Neural cell (in vitro differentiated cells): Measurements from ENCODE around the gene RNU6-9. TPM values are rescaled to one million over a fixed set of nuclear protein-coding genes. Genes with fewer than 3 reads are reported as not detected.

ENCODE experiments used
- H2AFZ ChIP-seq: fragments of 200-600, 300-800 bp; sonication (generic), shearing (Covaris generic); 2 replicates; pipeline ENCODE4 v1.6.0; 2014; ENCODE audit warnings: low read depth, mild to moderate bottlenecking, antibody characterized with exemption, low read length, moderate library complexity
- H3F3A ChIP-seq: fragments of 200-600 bp; shearing (Covaris generic); 2 replicates; pipeline ENCODE4 v1.6.1; 2016; ENCODE audit warnings: mild to moderate bottlenecking, moderate library complexity, mixed read lengths, antibody characterized with exemption, low read length; ENCODE audit not compliant: insufficient read depth, poor library complexity, severe bottlenecking
- H3K27ac ChIP-seq: fragments of 200-600, 300-800 bp; sonication (generic), shearing (Covaris generic); 2 replicates; pipeline ENCODE4 v1.5.1; 2014; ENCODE audit warnings: mild to moderate bottlenecking, low read length, moderate library complexity
- H3K27me3 ChIP-seq: fragments of 300-800, 200-600 bp; sonication (generic), shearing (Covaris generic); 2 replicates; pipeline ENCODE4 v1.6.0; 2014; ENCODE audit warnings: mild to moderate bottlenecking, low read depth, low read length, moderate library complexity; ENCODE audit not compliant: insufficient read depth
- H3K36me3 ChIP-seq: fragments of 300-800, 200-600 bp; sonication (generic), shearing (Covaris generic); 2 replicates; pipeline ENCODE4 v1.5.1; 2014; ENCODE audit warnings: mild to moderate bottlenecking, antibody characterized with exemption, low read length, moderate library complexity; ENCODE audit not compliant: insufficient read depth
- H3K4me2 ChIP-seq: fragments of 300-800, 200-600 bp; sonication (generic), shearing (Covaris generic); 2 replicates; pipeline ENCODE4 v1.6.0; 2014; ENCODE audit warnings: mild to moderate bottlenecking, low read length
- H3K4me3 ChIP-seq: fragments of 300-800, 200-600 bp; sonication (generic), shearing (Covaris generic); 2 replicates; pipeline ENCODE4 v1.5.1; 2014; ENCODE audit warnings: mild to moderate bottlenecking, low read length, moderate library complexity
- H3K79me2 ChIP-seq: fragments of 200-600 bp; shearing (Covaris generic); replicated peaks from 2 replicates; pipeline ENCODE4 v1.6.0; 2014; ENCODE audit warnings: mild to moderate bottlenecking, low read length, moderate library complexity; ENCODE audit not compliant: insufficient read depth
- H3K9ac ChIP-seq: fragments of 300-800, 200-600 bp; sonication (generic), shearing (Covaris generic); 2 replicates; pipeline ENCODE4 v1.6.1; 2016; ENCODE audit warnings: mild to moderate bottlenecking, low read length, mixed read lengths
- H3K9me2 ChIP-seq: fragments of 200-600 bp; shearing (Covaris generic); 2 replicates; pipeline ENCODE4 v1.6.1; 2016; ENCODE audit warnings: mild to moderate bottlenecking, low read length, mixed read lengths; ENCODE audit not compliant: insufficient read depth
- H3K9me3 ChIP-seq: fragments of 200-600, 300-800 bp; sonication (generic), shearing (Covaris generic); 2 replicates; pipeline ENCODE4 v1.6.1; 2016; ENCODE audit warnings: mild to moderate bottlenecking, mixed run types, low read length, moderate library complexity, mixed read lengths
- H4K20me1 ChIP-seq: fragments of 200-600 bp; shearing (Covaris generic); 2 replicates; pipeline ENCODE4 v1.6.1; 2016; ENCODE audit warnings: mild to moderate bottlenecking, mixed run types; ENCODE audit not compliant: insufficient read depth
- CTCF ChIP-seq: fragments of 450-650 bp; IDR thresholded peaks from 2 replicates; pipeline ENCODE4 v1.5.1; 2014; ENCODE audit warnings: antibody characterized with exemption, mild to moderate bottlenecking, moderate library complexity; ENCODE audit not compliant: poor library complexity, severe bottlenecking
- EP300 ChIP-seq: fragments of 450-650 bp; conservative IDR thresholded peaks from 2 replicates; pipeline ENCODE4 v1.6.1; 2014; ENCODE audit warnings: antibody characterized with exemption, mild to moderate bottlenecking, moderate library complexity; ENCODE audit not compliant: poor library complexity, severe bottlenecking
- EZH2 ChIP-seq: fragments of 200-600, 300-800 bp; shearing (Covaris generic), sonication (generic); IDR thresholded peaks from 2 replicates; pipeline ENCODE4 v1.6.1; 2014; ENCODE audit warnings: antibody characterized with exemption, low read length, borderline replicate concordance, mild to moderate bottlenecking; ENCODE audit not compliant: insufficient read depth, poor library complexity, severe bottlenecking
- MXI1 ChIP-seq: fragments of 450-650 bp; conservative IDR thresholded peaks from 2 replicates; pipeline ENCODE4 v1.6.1; 2014; ENCODE audit warnings: antibody characterized with exemption, mild to moderate bottlenecking; ENCODE audit not compliant: poor library complexity, severe bottlenecking
- POLR2AphosphoS5 ChIP-seq: IDR thresholded peaks from 2 replicates; pipeline ENCODE4 v1.6.1; 2012
- RAD21 ChIP-seq: fragments of 450-650 bp; conservative IDR thresholded peaks from 2 replicates; pipeline ENCODE4 v1.6.1; 2014; ENCODE audit warnings: antibody characterized with exemption, mild to moderate bottlenecking, moderate library complexity
- SMC3 ChIP-seq: fragments of 450-650 bp; conservative IDR thresholded peaks from 2 replicates; pipeline ENCODE4 v1.6.1; 2014; ENCODE audit warnings: antibody characterized with exemption, mild to moderate bottlenecking, moderate library complexity; ENCODE audit not compliant: poor library complexity
- TAF1 ChIP-seq: IDR thresholded peaks from 2 replicates; pipeline ENCODE4 v1.6.1; 2012; ENCODE audit warnings: low read depth
- polyA plus RNA-seq: library from polyadenylated mRNA; depleted of rRNA; stranded (reverse); fragments of >200 nt; gene quantifications from 2 replicates; pipeline ENCODE4 v1.2.3, GENCODE V29; 2014
- TF ChIP-seq, protein P1 (sequence below): IDR thresholded peaks from 2 replicates; pipeline ENCODE4 v1.6.1; 2012; ENCODE audit warnings: borderline replicate concordance

Gene RNU6-9
- polyA plus RNA-seq, 1 donor from 2014 or later: not detected

DNA sequence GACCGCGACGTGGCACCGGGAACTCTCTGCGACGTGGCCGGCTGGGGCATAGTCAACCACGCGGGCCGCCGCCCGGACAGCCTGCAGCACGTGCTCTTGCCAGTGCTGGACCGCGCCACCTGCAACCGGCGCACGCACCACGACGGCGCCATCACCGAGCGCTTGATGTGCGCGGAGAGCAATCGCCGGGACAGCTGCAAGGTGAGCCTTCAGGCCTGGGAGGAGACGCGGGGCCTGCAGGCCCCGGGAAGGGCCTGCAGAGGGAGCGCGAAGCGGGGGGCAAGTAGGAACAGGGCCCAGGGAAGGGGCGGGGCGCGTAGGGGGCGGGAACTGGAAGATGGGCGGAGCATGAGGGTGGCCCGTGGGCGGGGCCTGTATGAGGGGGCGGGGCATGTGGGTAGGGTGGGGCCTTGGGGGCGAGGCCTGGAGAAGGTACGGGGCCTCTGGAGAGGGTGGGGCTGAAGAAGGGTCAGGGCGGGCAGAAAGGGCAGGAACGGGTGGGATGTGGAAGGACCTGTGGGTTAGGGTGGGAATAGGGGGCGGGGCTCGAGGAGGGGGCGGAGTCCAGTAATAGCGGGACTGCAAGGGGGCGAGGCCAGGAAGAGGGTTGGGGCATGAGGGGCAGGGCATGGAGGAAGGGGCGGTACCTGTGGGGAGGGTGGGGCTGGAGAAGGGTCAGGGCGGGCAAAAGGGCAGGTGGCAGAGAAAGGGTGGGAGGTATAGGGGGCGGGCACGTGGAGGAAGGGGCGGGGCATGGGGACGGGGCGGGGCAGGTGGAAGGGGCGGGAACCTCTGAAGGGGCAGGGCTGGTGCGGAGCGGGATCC, 31.3 kb upstream of the RNU6-9 start:
- Histone ChIP-seq H3K79me2 (no peaks in the 10 kb centered on the region), H3K4me2 (no peak overlapping the region), H4K20me1 (no peaks in the 10 kb centered on the region), H3K27ac (no peak overlapping the region), H3K27me3 (peaks cover 36% of the 10 kb centered on the region), H2AFZ (no peak overlapping the region), H3F3A (no peaks in the 10 kb centered on the region), H3K9me3 (no peaks in the 10 kb centered on the region), H3K9ac (no peak overlapping the region), H3K9me2 (no peaks in the 10 kb centered on the region), H3K36me3 (no peaks in the 10 kb centered on the region), H3K4me3 (peak overlapping the region; percentile 46)
- TF ChIP-seq MXI1 (no peak), EP300 (no peak), EZH2 (no peak), RAD21 (no peak), POLR2AphosphoS5 (peak; percentile 26), TAF1 (no peak)
- TF ChIP-seq, protein P1, sequence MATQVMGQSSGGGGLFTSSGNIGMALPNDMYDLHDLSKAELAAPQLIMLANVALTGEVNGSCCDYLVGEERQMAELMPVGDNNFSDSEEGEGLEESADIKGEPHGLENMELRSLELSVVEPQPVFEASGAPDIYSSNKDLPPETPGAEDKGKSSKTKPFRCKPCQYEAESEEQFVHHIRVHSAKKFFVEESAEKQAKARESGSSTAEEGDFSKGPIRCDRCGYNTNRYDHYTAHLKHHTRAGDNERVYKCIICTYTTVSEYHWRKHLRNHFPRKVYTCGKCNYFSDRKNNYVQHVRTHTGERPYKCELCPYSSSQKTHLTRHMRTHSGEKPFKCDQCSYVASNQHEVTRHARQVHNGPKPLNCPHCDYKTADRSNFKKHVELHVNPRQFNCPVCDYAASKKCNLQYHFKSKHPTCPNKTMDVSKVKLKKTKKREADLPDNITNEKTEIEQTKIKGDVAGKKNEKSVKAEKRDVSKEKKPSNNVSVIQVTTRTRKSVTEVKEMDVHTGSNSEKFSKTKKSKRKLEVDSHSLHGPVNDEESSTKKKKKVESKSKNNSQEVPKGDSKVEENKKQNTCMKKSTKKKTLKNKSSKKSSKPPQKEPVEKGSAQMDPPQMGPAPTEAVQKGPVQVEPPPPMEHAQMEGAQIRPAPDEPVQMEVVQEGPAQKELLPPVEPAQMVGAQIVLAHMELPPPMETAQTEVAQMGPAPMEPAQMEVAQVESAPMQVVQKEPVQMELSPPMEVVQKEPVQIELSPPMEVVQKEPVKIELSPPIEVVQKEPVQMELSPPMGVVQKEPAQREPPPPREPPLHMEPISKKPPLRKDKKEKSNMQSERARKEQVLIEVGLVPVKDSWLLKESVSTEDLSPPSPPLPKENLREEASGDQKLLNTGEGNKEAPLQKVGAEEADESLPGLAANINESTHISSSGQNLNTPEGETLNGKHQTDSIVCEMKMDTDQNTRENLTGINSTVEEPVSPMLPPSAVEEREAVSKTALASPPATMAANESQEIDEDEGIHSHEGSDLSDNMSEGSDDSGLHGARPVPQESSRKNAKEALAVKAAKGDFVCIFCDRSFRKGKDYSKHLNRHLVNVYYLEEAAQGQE: no peak

- no peaks in the 10 kb centered on the region for H3K9me3 ChIP-seq
- no peaks in the 10 kb centered on the region for H3F3A ChIP-seq
- no peak overlapping the region for H3K9ac ChIP-seq
- no peaks in the 10 kb centered on the region for H3K79me2 ChIP-seq
- no peak overlapping the region for H3K27ac ChIP-seq
- peaks cover 36% of the 10 kb centered on the region for H3K27me3 ChIP-seq
- H3K4me2 ChIP-seq: no peak overlapping the region
- no peaks in the 10 kb centered on the region for H3K9me2 ChIP-seq
- no peaks in the 10 kb centered on the region for H4K20me1 ChIP-seq
- H3K4me3 ChIP-seq: no peak overlapping the region
- TF ChIP-seq POLR2AphosphoS5: no peak
- no peak for TF ChIP-seq CTCF
- TF ChIP-seq SMC3: no peak
- TF ChIP-seq EP300: no peak
- no peak for TF ChIP-seq EZH2
- TF ChIP-seq TAF1: no peak
- TF ChIP-seq MXI1: no peak
- TF ChIP-seq RAD21: no peak
- TF ChIP-seq, protein P1: no peak
- no peak overlapping the region for H2AFZ ChIP-seq
- H3K36me3 ChIP-seq: no peaks in the 10 kb centered on the region
These were observed 30.5 kb upstream of the RNU6-9 start for GRCh38 chr19:862581-863314.
